GM19467 (cell line): ENCODE data around the gene IL32.

Experiments
- ATAC-seq: cut with Tn5 transposase; IDR thresholded peaks from one replicate; pipeline ENCODE4 v1.9.1; 2021; ENCODE audit warnings: mild to moderate bottlenecking, moderate library complexity; ENCODE audit not compliant: unreplicated experiment

Gene IL32

DNA sequence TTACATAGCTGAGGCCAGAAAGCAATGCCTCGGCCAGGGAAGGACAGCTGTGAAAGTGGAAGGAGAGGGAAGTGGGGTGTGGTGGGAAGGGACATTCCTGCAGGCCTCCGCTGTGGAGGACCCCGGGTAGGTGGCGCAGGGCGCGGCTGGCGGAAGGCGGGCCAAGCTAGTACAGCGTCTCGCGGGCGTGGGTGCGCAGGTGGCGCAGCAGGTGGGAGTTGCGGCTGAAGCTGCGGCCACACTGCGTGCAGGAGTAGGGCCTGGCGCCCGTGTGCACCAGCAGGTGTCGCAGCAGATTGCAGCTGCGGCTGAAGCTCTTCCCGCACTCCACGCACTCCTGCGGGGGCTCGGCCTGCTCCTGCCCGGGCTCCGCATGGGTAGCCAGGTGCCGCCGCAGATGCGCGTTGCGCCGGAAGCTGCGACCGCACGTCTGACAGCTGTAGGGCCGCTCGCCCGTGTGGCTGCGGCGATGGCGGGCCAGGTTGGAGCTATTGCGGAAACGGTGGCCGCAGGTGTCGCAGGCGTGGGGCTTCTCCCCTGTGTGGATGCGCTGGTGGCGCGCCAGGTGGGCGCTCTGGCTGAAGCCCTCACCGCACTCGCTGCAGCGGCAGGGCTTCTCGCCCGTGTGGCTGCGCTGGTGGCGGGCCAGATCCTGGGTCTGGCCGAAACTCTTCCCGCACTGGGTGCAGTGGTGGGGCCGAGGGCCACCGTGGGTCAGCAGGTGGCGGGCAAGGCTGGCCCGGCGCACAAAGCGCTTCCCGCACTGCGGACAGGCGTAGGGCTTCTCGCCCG, 23.7 kb downstream of the IL32 start:
- no peak for ATAC-seq

DNA sequence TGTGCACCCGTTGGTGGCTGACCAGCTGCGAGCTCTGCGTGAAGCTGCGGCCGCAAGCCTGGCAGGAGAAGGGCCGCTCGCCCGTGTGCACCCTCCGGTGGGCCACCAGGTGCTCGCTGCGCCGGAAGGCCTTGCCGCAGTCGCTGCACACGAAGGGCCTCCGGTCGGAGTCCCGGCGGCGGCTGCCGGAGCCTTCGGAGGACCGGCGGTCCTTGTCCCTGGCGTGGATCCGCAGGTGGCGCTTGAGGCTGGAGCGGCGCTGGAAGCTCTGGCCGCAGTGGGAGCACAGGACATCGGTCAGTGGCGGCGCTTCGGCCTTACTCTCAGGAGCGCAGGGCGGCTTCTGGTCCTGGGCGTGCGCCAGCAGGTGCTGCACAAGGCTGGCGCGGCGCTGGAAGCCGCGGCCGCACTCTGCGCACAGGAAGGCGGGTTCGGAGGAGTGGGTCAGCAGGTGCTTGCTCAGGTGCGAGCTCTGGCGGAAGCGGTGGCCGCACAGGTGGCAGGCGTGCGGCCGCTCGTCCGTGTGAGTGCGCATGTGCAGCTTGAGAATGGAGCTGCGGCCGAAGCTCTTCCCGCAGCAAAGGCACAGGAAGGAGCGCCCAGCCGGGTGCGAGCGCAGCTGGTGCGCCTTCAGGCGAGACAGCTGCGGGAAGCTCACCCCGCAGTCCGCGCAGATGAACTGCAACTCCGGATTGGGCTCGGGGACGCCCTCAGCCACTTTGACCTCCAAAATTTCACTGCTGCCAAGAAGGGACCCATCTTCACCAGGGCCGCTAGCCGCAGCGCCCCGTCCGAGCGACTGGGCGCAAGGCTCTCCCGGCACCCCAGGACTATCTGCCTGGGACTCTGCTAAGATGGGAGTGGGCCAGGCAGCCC, 24.5 kb downstream of the IL32 start:
- ATAC-seq = no peak

DNA sequence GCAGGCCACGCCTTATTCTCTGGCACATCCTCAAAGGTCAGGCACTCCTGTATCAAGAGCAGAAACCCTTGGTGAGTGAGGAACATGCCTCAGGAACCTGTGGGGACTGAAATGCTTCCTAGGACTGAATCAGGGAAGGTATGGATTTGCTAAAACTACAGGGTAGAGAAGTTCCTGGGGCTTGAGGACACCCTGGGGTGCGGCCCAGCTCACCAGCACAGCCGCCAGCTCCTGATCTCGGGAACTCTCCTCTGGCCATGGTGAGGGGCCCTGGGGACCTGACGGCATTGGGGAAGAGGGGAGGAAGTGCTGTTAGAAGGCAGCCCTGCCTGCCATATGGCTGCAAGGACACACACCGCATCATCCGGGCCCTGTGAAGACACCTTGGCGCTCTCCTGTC, 26.1 kb downstream of the IL32 start:
- ATAC-seq = no peak

DNA sequence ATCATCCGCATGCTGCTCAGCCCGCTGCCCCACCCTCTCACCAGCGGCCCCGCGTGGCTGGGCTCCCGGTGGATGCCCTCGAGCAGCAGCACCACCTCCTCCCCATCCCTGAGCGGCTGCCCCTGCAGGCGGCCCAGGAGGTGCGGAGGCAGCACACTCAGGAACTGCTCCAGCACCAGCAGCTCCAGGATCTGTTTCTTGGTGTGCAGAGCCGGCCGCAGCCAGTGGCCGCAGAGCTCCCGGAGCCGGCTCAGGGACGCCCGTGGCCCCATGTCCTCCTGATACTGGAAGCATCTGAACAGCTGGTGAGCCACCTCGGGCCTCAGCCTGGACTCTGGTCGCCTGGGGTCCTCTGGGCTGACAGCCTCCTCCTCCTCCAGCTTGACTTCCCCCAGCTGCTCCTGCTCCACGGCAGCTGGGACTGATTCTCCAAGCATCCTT, 27.1 kb downstream of the IL32 start:
- no peak for ATAC-seq

DNA sequence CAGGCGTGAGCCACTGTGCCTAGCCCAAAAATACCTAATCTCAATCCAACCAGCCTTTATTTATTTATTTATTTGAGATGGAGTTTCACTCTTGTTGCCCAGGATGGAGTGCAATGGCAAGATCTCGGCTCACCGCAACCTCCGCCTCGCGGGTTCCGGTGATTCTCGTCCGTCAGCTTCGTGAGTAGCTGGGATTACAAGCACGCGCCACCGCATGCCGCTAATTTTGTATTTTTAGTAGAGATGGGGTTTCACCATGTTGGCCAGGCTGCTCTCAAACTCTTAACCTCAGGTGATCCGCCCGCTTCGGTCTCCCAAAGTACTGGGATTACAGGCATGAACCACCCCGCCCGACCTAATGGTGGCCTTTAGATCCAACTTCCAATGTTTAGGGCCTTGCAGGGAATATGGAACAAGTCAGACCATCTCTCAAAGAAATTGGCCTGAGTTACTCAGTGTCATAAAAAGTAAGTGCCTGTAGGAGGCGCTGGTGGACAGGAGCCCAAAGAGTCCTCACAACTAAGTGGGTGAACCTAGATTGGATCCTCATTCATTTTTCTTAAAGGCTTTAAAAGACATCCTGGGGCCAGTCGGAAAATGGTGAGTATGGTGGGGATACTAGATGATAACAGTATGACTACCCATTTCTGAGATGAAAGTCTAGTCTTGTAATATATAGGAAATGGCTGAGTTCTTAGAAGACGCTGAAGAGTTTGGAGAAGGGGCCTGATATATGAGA, 29.0 kb downstream of the IL32 start:
- no peak for ATAC-seq

DNA sequence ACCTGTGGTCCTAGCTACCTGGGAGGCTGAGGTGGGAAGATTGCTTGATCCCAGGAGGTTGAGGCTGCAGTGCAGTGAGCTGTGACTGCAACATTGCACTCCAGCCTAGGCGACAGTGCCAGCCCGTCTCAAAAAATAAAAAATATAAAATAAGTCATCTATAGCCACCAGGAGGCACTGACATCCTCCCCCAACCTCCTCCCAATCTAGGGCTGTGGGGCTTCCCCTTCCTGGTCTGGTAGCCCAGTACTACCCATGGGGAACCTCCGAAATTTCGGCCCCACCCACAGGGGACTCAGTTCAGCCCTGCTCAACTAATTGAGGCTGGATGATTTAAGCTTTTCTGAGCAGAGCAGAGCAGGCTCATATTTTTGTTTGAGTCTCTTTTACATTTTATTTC, 30.4 kb downstream of the IL32 start:
- ATAC-seq = no peak

DNA sequence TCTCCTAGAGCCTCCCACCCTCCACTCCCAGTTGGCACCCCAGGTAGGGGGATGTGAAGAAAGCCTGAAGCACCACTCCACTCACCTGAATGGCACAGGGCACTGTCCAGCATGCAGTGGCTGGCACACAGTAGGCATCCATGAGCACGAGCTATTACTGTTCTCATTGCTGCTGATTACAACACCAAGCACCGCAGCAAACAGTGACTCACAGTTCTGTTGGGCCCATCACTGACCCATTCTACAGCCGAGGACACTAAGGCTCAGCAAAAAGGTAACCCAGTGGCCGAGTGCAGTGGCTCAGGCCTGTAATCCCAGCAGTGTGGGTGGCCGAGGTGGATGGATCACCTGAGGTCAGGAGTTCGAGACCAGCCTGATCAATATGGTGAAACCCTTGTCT, 30.9 kb downstream of the IL32 start:
- no peak for ATAC-seq

DNA sequence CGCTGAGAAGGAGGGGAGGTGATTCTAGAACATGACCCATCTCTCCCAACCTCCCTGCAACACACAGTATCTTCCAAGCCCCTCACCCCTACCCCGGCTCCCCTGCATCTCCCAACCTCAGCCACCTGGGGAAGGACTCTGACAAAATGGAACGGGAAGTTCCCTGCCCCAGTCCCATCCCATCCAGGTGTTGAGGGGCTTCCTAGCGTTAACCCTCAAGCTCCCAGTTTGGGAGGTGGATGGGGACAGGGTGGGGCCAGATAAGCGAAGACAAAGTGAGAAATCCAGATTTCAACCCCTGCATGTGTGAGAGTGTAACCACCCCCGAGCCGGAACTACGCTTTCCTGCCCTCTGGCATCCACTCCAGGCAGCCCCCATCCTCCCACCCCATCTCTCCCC, 31.8 kb downstream of the IL32 start:
- no peak for ATAC-seq

DNA sequence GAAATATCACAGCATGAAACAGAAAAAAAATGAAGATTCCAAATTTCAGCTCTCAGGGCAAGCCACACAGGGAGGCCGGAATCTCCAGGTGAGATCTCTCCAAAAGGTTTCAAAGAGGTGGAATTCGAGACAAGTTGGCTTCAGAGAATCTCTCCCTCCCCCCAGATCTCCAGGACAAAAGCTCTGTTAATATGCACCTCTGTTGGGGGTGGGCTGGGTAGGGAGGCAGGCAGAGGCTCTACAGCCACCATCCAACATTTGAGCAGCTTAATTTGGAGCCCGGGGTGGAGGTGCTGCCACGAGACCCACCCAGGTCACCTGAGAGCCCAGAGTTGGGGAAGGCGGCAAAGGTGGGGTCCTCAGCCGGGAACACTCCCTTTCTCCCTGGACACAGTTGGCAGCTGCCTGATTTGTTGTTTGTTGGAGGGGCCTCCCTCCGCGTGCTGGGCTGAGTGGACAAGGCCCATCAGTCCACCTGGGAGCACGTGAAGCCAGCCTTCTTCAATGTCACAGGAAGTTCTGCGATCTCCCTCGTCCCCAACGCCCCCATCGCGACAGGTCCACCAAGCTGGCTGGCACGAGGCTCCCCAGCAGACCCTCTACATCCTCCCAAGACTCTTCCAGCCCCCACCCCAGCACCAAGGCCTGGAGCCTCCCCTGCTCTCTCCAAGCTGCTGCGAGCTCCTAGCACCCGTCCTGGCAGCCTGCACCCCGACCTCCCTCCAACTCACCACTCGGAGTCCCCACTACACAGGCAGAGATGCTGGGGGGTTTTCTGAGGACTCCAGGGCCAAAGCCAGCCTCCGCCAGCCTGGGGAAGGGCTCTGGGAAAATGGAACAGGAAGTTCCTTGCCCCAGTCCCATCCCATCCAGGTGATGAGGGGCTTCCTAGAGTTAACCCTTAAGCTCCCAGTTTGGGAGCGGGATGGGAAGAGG, 33.3 kb downstream of the IL32 start, which contains the start of gene ZSCAN10:
TSS of gene ZSCAN10 (minus strand) at position 836 of the 936 bp plus-strand sequence. CDS start 6,357 bp downstream, outside the sequence.
- ATAC-seq = no peak

DNA sequence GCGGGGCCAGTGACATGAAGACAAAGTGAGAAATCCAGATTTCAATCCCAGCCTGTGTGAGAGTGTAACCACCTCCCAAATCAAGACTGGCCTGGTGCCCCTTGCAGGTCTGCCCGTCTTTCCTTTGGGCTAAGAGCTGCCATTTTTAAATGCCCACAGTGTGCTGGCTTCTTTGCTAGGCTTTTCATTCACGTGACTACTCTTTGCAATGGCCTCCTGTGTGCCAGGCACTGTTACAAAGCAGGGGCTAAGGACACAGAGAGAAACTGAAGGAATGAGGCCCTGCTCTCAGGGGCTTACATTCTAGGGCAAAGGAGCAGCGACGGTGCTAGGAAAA, 33.9 kb downstream of the IL32 start:
- ATAC-seq = no peak

DNA sequence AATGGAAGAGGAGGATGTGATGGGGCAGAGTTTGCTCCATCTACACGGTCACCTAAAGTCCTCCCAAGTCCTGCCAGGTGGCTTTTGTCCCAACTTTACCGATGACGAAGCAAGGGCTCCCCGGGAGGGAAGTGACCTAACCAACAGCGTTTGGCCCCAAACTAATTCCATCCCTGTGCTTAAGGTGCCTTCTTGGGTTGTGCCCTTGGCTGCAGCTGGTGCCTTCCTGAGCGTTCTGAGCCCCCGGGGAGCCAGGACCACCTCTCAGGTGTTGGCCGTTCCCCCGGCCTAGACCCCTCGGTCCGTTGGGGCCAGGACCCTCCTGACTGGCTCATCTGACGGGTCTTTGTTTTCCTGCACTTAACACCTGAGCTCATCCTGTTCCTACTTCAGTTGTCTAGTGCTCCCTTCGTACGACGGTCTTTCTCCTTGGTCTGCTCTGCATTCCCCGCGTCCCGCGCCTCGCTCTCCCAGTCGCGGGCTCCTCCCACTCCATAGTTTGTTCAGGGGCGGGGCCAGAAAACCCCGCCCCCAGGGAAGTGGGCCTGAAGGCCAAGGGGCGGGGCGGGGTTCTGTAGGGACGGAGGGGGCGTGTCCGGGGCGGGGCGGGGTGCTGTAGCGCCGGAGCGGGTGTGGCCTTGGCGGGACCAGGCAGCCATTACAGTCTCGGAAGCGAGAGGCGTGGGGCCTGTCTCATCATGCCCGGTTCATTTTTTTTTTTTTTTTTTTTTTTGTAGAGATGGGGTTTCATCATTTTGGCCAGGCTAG, 34.5 kb downstream of the IL32 start:
- no peak for ATAC-seq

DNA sequence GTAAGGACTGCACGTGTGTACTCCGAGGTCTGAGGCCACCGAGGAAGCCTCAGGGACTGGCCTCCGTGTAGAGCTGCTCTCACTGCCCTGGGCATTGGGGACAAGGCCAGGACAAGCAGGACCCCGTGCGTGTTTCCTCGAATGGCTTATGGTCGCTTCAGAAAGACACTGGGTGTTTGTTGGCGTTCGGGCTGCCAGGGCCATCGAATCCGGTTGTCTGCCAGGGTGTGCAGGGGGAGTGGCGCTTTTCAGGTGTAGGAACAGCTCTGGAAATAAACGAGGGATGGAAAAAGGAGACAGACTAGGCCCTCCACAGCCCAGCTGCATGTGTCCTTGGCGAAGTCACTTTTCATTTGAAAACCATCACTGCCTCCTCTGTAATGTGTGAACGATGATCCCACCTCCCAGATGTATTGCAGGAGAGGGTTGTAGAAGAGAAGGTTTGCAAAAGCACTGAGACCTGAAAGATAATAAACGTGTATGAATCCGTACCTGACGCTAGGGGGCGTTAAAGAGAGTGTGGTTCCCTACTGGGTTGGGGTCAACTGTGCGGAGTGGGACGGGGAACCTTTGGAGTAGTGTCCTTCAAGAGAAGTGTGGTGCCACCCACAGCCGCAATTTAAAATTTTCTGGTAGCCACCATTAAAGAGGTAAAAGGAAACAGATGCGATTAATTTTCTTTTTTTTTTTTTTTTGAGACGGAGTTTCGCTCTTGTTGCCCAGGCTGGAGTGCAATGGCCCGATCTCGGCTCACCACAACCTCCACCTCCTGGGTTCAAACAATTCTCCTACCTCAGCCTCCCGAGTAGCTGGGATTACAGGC, 35.8 kb downstream of the IL32 start:
- ATAC-seq = no peak

DNA sequence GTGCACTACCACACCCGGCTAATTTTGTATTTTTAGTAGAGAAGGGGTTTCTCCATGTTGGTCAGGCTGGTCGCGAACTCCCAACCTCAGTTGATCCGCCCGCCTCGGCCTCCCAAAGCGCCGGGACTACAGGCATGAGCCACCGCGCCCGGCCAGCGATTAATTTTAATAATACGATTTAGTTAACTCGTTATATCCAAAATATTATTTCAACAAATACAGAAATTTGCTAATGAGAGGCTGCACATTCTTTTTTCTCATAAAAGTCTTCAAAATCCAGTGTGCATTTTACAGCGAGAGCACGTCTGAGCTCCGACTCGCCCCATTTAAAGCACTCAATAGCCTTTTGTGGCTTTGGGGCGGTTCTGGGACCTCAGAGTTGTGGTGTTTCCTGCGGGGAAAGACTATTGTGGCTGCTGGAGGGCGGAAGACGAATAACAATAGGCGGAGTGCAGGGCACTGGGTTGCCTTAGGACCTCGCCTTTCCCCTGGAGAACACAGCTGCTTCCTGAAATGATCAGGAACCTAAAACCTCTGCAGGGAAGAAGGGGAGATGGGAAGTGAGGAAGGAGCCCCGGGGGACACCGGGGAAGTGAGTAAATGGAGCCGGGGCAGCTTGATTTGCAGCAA, 36.5 kb downstream of the IL32 start:
- ATAC-seq = no peak

DNA sequence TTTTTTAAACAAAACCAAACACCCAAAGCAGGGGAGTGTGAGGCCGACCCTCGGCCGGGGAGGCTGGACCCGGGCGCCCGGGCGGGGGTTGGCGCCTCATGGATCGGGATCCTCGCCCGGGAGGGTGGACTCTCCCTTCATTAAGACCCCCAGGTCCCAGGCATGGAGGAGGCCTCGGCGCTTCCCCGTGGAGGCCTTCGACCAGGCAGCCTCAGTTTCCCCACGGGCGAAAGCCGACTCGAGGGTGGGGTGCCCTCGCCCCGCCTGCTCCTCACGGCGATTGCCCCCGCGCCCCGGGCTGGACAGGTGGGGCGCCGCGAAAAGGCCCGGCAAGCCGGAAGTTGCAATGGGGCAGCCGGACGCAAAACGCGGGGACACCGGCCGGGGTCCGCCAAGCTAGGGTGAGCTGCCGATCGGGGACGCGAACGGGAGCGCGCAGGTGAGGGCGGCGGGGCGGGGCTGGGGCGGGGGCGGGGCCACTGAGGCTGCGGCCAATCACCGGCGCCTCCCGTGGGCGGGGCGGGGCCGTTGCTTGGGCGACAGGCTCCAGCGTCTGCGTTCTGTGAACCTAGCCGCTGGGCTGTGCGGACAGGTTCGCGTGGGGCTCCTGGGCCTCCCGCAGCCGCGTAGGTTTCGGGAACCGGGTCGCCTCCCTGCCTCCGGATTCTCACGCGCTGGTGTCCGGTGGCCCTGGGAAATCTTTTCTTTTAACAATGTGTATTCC, 40.9 kb downstream of the IL32 start:
- ATAC-seq = peak; percentile 75

DNA sequence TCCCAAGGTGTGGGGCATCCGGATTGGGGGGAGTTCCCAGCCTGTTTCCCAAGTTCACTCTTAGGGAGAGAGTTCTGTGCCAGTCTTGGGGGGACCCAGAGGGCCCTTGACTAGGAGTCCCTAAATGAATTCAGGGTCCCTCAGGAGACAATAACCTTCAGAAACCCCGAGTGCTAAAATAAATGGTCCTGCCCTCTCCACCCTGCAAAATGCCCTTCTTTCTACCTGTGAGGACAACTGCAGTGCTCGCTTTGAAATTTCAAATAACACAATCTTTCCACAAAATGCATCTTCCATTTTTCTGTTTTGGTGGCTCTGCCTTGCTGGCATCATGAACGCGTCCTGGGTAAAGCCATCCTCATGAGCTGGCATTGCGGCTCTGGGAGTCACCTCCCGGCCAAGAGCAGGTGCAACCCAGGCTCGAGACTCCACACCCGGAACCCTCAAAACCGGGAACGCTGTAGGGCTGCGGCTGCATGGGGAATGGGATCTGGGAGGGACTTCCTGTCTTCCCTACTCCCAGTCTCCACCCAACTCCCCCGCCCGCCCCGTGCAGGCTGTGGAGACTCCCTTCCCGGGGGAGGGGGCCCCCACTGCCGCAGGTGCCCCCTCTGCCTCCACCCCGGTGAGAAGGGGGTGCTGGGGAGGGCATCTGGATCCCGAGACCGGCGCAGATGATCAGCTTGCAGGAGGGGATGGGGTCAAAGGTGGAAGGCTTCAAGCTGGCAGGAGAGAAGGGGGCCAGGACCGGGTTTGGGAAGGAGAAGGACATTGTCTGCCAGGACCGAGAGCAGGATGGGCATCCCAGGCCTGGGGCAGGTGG, 46.8 kb downstream of the IL32 start, which contains the start of gene ZNF205:
TSS of gene ZNF205 (plus strand) at position 529 of the 823 bp plus-strand sequence. CDS start 845 bp downstream, outside the sequence.
- no peak for ATAC-seq

DNA sequence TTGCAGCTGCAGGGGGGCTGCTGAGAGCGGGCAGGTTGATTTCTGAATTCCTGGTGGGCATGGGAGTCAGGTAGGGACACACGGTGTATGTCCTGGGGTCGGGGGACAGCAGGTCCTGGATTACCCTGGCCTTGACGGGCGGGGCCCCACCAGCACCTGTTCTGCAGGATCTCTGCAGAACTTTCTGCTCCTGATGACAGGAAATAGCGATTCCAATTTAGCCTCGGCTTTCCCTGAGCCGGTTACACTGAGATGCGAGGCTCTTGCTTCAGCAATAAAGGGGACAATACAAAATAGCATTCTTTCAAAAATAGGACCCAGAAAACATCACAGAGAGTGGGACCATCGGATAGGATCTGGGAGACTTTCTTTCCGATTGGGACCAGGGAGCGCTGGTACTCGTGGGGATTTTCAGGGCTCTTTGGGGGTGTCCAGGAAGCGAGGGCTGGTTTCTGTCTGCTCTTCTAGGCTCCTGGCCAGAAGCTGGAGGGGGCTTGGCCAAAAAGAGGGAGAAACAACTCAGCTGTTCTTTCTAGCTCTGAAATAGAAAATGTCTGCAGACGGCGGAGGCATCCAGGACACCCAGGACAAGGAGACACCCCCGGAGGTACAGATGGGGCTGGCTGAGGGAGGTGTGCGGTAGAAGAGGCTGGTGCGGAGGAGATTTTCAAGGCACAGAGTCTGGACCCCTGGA, 47.6 kb downstream of the IL32 start:
- no peak for ATAC-seq
